Measurements from ENCODE around the gene GALNT9.
"Not testable (repeated sequence)": the region's sequence is repeated elsewhere in the genome, so short reads cannot be mapped to it uniquely, and the experiment has no call there.

GALNT9 gene

GRCh38 chr12:132296063-132296462 lies 33.3 kb downstream of the GALNT9 start:
- H3K4me1 ChIP-seq (ENCODE audit: control insufficient read depth, insufficient read depth, low read length, unreplicated experiment) = no peaks in the 10 kb centered on the region
- H3K4me3 ChIP-seq (ENCODE audit: low read depth, low read length) = no peak overlapping the region
- no peak overlapping the region for H2AFZ ChIP-seq (ENCODE audit: low read length, unreplicated experiment)
- H3K36me3 ChIP-seq (ENCODE audit: insufficient read depth, low read length) = no peaks in the 10 kb centered on the region
- no peak overlapping the region for H3K27ac ChIP-seq (ENCODE audit: low read depth, low read length)
- H3K79me2 ChIP-seq (ENCODE audit: control insufficient read depth, insufficient read depth, low read length, unreplicated experiment) = no peaks in the 10 kb centered on the region
- peaks cover 7% of the 10 kb centered on the region; the same call in 1 of the 2 replicates for H3K27me3 ChIP-seq (ENCODE audit: insufficient read depth, low read length)

- not testable (repeated sequence) for H3K4me1 ChIP-seq (ENCODE audit: control insufficient read depth, insufficient read depth, low read length, unreplicated experiment); H3K27me3 ChIP-seq (ENCODE audit: insufficient read depth, low read length); H3K4me3 ChIP-seq (ENCODE audit: low read depth, low read length); H3K79me2 ChIP-seq (ENCODE audit: control insufficient read depth, insufficient read depth, low read length, unreplicated experiment); H3K36me3 ChIP-seq (ENCODE audit: insufficient read depth, low read length); H2AFZ ChIP-seq (ENCODE audit: low read length, unreplicated experiment); H3K27ac ChIP-seq (ENCODE audit: low read depth, low read length)
Observed at GRCh38 chr12:132295561-132295960, 33.8 kb downstream of the GALNT9 start.

DNA sequence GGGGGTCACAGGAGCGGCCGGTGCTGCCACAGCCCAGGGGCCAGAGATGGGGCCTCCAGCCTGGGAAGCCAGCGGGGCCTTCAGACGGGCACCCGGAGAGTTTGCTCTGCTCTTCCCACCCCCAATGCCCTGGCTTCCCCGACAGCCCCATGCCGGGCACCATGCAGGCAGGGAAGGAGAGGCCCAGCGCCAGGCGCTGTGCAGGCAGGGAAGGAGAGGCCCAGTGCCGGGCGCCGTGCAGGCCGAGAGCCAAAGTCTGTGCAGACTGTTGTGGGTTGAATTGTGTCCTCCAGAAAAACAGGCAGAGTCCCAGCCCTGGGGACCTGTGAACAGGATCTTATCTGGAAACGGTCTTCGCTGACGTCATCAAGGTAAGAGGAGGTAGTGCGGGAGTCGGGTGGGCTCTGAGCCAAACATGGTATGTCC lies 34.3 kb downstream of the GALNT9 start:
- no peak overlapping the region for H2AFZ ChIP-seq (ENCODE audit: low read length, unreplicated experiment)
- H3K27me3 ChIP-seq (ENCODE audit: insufficient read depth, low read length) = peaks cover 7% of the 10 kb centered on the region; the same call in 1 of the 2 replicates
- H3K79me2 ChIP-seq (ENCODE audit: control insufficient read depth, insufficient read depth, low read length, unreplicated experiment) = no peaks in the 10 kb centered on the region
- no peak overlapping the region for H3K27ac ChIP-seq (ENCODE audit: low read depth, low read length)
- H3K36me3 ChIP-seq (ENCODE audit: insufficient read depth, low read length) = no peaks in the 10 kb centered on the region
- H3K4me1 ChIP-seq (ENCODE audit: control insufficient read depth, insufficient read depth, low read length, unreplicated experiment) = no peaks in the 10 kb centered on the region
- H3K4me3 ChIP-seq (ENCODE audit: low read depth, low read length) = no peak overlapping the region

DNA sequence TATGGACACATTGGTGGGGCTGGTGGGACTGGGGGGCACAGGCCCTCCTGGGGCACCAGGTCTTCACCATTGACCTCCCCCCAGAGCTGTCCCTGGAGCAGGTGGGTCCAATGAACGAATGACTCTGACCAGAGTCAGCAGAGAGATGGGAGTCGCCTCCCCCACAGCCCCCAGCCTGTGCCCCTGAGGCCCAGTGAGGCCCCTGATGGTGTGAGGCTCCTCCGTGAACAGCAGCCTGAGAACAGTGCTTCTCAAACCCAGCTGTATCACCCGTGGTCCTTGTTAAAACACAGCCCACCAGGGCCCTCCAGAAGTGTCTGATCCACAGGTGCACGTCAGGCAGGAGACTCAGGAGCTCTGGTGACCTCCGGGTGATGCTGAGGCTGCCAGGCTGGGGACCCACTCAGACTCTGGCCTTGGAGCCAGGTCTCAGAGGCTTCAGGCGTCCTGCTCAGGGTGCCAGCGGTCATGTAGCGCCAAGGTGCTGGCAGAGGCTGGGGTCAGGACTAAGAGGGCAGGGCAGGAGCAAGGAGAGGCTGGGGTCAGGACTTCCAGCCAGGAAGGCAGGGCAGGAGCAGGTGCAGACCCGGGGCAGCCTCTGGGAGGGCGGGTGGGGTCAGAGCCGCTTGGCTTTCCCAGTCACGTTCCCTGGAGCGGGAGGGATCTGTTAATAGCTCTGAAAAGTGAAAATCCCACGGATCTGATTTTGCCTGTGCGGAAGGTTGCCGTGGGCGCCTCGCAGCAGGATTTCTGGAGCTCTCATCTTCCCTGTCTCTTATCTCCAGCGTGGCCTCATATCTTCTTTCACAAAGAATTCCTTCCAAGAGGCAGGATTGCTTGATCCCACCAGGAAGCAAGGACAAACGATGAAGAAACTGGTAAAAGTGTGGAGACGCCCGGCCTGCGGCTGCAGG lies 35.0 kb downstream of the GALNT9 start:
- no peak overlapping the region for H3K27ac ChIP-seq (ENCODE audit: low read depth, low read length)
- no peaks in the 10 kb centered on the region for H3K36me3 ChIP-seq (ENCODE audit: insufficient read depth, low read length)
- H3K27me3 ChIP-seq (ENCODE audit: insufficient read depth, low read length) = peaks cover 7% of the 10 kb centered on the region; the same call in 1 of the 2 replicates
- H3K79me2 ChIP-seq (ENCODE audit: control insufficient read depth, insufficient read depth, low read length, unreplicated experiment) = no peaks in the 10 kb centered on the region
- no peak overlapping the region for H3K4me3 ChIP-seq (ENCODE audit: low read depth, low read length)
- H2AFZ ChIP-seq (ENCODE audit: low read length, unreplicated experiment) = no peak overlapping the region
- H3K4me1 ChIP-seq (ENCODE audit: control insufficient read depth, insufficient read depth, low read length, unreplicated experiment) = no peaks in the 10 kb centered on the region

DNA sequence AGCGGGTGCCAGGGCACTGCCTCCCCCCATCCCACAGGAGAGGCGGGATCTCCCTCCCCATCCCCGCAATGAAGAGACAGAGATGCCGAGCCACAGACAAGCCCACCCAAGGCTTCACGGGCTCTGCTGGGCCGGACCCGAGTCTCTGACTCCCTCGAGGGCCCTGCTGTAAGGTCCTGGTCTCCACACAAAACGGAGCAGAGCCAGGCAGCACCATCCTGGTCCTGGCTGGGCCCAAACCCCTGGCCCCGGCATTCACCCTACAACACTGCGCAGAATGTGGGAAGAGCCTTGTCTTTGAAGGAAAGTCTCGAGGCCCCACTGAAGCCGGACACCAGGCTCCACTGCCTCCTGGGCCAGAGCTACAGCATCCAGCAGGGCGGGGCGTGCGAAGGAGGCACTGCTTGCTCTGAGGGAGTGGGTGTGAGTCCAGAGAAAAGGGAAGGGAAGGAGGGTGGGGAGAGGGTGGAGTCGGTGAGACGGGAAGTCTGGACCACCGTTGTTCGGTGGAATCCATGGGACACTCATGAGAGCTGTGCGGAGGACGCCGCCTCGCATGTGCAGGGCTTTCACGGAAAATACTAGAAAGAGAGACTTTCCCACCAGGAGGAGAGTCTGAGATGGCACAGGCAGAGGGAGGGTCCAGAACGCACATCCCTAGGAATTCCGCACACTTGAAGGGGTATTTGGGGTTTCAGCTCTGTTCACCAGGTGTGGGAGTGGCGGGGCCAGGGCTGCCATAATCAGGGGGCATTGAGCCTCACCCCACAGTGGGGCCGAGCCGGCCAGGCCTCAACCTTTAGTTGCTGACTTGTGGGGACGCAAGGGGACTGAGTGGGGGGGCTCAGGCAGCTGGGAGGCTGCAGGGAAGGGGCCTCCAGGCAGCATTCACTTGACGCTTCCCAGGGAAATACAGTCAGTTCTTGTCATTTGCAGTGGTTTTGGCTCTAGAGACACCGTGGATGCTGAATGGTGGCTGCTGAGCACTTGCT lies 36.8 kb downstream of the GALNT9 start:
- Histone ChIP-seq H3K79me2 (ENCODE audit: control insufficient read depth, insufficient read depth, low read length, unreplicated experiment) (no peaks in the 10 kb centered on the region), H3K4me3 (ENCODE audit: low read depth, low read length) (no peak overlapping the region), H3K27ac (ENCODE audit: low read depth, low read length) (no peak overlapping the region), H3K27me3 (ENCODE audit: insufficient read depth, low read length) (peaks cover 7% of the 10 kb centered on the region; the same call in 1 of the 2 replicates), H3K36me3 (ENCODE audit: insufficient read depth, low read length) (no peaks in the 10 kb centered on the region), H2AFZ (ENCODE audit: low read length, unreplicated experiment) (no peak overlapping the region), H3K4me1 (ENCODE audit: control insufficient read depth, insufficient read depth, low read length, unreplicated experiment) (no peaks in the 10 kb centered on the region)

DNA sequence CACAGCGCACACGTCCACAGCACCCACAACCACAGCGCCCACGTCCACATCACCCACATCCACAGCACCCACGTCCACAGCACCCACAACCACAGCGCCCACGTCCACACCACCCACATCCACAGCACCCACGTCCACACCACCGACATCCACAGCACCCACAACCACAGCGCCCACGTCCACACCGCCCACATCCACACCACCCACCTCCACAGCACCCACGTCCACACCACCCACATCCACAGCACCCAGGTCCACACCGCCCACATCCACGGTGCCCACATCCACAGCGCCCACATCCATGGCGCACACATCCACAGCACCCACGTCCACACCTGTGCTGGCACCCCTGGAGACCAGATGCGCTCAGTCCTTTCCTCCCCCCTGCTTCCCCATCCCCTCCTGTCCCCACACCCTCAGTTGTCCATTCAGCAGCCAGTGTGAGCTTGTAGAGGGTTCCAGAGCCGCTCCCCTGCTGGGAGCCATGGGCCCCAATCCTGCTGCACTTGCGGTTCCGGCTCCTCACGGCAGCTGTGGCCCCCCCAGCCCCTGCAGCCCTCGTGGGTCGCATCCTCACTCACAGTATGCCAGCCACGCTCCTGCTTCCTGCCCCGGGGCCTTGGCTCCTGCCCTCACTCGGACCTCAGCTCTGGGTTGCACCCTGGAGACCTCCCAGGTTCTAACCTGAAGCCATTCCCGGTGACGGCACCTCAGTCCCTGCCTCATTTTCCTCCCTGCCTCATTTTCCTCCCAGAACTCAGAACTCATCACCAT lies 37.8 kb downstream of the GALNT9 start:
- no peaks in the 10 kb centered on the region for H3K36me3 ChIP-seq (ENCODE audit: insufficient read depth, low read length)
- H3K4me3 ChIP-seq (ENCODE audit: low read depth, low read length) = no peak overlapping the region
- no peak overlapping the region for H2AFZ ChIP-seq (ENCODE audit: low read length, unreplicated experiment)
- no peaks in the 10 kb centered on the region for H3K79me2 ChIP-seq (ENCODE audit: control insufficient read depth, insufficient read depth, low read length, unreplicated experiment)
- no peaks in the 10 kb centered on the region for H3K27me3 ChIP-seq (ENCODE audit: insufficient read depth, low read length)
- no peak overlapping the region for H3K27ac ChIP-seq (ENCODE audit: low read depth, low read length)
- H3K4me1 ChIP-seq (ENCODE audit: control insufficient read depth, insufficient read depth, low read length, unreplicated experiment) = no peaks in the 10 kb centered on the region

DNA sequence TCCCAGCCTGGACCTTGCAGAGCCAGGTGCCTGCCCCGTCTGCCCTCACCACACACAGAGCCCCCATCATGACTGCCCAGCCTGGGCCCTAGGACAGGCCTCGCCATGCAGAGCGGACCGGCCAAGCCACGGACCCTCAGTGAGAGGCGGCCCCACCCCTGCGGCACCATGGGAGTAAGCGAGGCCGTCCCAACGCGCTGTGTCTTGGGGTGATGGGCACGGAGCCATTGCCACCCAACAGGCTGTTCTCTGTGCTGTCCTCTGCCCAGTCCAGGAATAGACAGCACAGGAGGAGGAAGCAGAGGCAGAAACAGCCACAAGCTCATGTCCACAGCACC lies 39.2 kb downstream of the GALNT9 start:
- no peaks in the 10 kb centered on the region for H3K27me3 ChIP-seq (ENCODE audit: insufficient read depth, low read length)
- H3K27ac ChIP-seq (ENCODE audit: low read depth, low read length) = no peak overlapping the region
- no peaks in the 10 kb centered on the region for H3K4me1 ChIP-seq (ENCODE audit: control insufficient read depth, insufficient read depth, low read length, unreplicated experiment)
- H3K4me3 ChIP-seq (ENCODE audit: low read depth, low read length) = no peak overlapping the region
- H3K36me3 ChIP-seq (ENCODE audit: insufficient read depth, low read length) = no peaks in the 10 kb centered on the region
- H3K79me2 ChIP-seq (ENCODE audit: control insufficient read depth, insufficient read depth, low read length, unreplicated experiment) = no peaks in the 10 kb centered on the region
- H2AFZ ChIP-seq (ENCODE audit: low read length, unreplicated experiment) = no peak overlapping the region

DNA sequence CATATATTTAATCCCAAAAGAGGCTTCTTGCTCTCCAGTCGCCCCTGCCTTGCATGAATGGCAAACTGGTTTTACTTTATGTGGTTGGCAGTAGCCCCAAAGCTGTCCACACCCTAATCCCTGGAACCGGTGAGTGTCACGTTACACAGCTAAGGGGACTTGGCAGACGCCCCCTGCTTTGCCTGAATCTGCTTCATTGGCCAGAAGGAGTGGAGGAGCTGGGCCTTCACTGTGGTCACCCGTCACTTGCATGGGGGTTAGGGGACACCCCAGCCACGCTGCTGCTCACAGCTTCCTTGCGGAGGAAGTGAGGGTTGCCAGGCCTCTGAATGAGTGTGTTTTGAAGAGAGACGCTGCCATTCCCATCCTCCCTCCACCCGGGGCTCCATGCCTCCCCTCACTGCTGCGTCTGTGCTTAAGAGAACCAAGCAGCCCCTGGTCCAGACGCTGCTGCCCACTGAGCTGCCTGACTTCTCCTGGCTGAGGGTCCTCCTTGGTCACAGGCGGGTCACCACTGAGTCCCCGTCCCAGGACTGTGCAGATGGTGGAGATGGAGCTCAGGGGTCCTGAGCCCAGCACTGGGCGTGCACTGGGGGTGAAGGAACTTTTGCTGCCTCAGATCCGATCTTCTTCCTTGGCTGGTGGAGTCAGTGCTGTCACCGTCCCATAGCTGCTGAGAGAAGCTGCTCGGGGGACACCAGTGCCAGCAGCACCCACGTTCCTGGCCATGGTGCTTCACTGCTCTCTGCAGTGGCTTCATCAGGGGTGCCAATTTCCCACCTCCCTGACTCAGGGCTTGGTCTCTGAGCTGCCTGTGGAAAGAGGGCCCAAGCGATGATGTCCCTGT lies 39.8 kb downstream of the GALNT9 start:
- Histone ChIP-seq H3K27ac (ENCODE audit: low read depth, low read length) (no peak overlapping the region), H3K4me1 (ENCODE audit: control insufficient read depth, insufficient read depth, low read length, unreplicated experiment) (no peaks in the 10 kb centered on the region), H3K36me3 (ENCODE audit: insufficient read depth, low read length) (no peaks in the 10 kb centered on the region), H3K4me3 (ENCODE audit: low read depth, low read length) (no peak overlapping the region), H3K79me2 (ENCODE audit: control insufficient read depth, insufficient read depth, low read length, unreplicated experiment) (no peaks in the 10 kb centered on the region), H3K27me3 (ENCODE audit: insufficient read depth, low read length) (no peaks in the 10 kb centered on the region), H2AFZ (ENCODE audit: low read length, unreplicated experiment) (no peak overlapping the region)

DNA sequence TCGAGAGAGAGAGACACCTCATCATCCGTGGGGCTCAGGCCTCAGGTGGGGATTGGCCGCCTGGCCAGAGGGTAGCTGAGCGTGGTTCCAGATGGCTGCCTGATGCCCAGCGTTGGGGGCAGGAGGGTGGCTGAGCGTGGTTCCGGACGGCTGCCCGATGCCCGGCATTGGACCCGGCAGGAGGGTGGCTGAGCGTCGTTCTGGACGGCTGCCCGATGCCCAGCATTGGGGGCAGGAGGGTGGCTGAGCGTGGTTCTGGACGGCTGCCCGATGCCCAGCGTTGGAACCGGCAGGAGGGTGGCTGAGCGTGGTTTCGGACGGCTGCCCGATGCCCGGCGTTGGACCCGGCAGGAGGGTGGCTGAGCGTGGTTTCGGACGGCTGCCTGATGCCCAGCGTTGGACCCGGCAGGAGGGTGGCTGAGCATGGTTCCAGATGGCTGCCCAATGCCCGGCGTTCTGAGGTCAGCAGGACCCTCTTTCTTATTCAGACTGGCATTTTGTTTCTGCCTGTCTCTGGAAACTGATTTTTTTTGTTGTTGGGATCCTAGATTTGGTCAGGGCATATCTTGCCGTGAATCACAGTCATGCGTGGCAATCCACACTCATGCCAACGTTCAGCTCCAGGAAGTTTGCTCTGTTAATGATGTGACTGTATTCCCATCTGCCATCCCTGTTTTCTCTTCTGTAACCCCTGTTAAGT lies 40.7 kb downstream of the GALNT9 start:
- Histone ChIP-seq H3K27ac (ENCODE audit: low read depth, low read length) (no peak overlapping the region), H3K4me3 (ENCODE audit: low read depth, low read length) (no peak overlapping the region), H3K36me3 (ENCODE audit: insufficient read depth, low read length) (no peaks in the 10 kb centered on the region), H3K4me1 (ENCODE audit: control insufficient read depth, insufficient read depth, low read length, unreplicated experiment) (no peaks in the 10 kb centered on the region), H3K79me2 (ENCODE audit: control insufficient read depth, insufficient read depth, low read length, unreplicated experiment) (no peaks in the 10 kb centered on the region), H3K27me3 (ENCODE audit: insufficient read depth, low read length) (no peaks in the 10 kb centered on the region), H2AFZ (ENCODE audit: low read length, unreplicated experiment) (no peak overlapping the region)

Data from ACC112 (cell line).